SU-DHL-6 (cell line): Measurements from ENCODE around the gene OR1C1.

Experiments used
- H2AFZ ChIP-seq: fragments of 200-600 bp; sonication (generic); 2 replicates; pipeline ENCODE4 v1.6.1; 2014; ENCODE audit warnings: low read depth, mild to moderate bottlenecking, moderate library complexity, mixed read lengths, antibody characterized with exemption, low read length; ENCODE audit not compliant: severe bottlenecking
- H3F3A ChIP-seq: fragments of 200-600 bp; shearing (Covaris generic); 2 replicates; pipeline ENCODE4 v1.6.0; 2016; ENCODE audit warnings: antibody characterized with exemption, mild to moderate bottlenecking; ENCODE audit not compliant: insufficient read depth
- H3K27ac ChIP-seq: fragments of 200-600 bp; sonication (generic); 2 replicates; pipeline ENCODE4 v1.5.1; 2016; ENCODE audit warnings: low read depth, mild to moderate bottlenecking, low read length, moderate library complexity, mixed read lengths
- H3K27me3 ChIP-seq: fragments of 200-600 bp; sonication (generic), shearing (Covaris generic); 2 replicates; pipeline ENCODE4 v1.6.0; 2014; ENCODE audit warnings: mild to moderate bottlenecking, low read length
- H3K36me3 ChIP-seq: fragments of 200-600 bp; sonication (generic); 2 replicates; pipeline ENCODE4 v1.6.1; 2014; ENCODE audit warnings: mild to moderate bottlenecking, low read length, mixed read lengths
- H3K4me2 ChIP-seq: fragments of 300-600, 200-600 bp; shearing (Covaris generic), sonication (generic); 2 replicates; pipeline ENCODE4 v1.6.0; 2014; ENCODE audit warnings: low read length, low read depth, mild to moderate bottlenecking; ENCODE audit not compliant: poor library complexity, severe bottlenecking
- H3K4me3 ChIP-seq: fragments of 200-600 bp; sonication (generic); 2 replicates; pipeline ENCODE4 v1.5.1; 2014; ENCODE audit warnings: antibody characterized with exemption, low read length, mild to moderate bottlenecking, mixed read lengths; ENCODE audit not compliant: insufficient read depth, poor library complexity, severe bottlenecking
- H3K79me2 ChIP-seq: fragments of 200-600 bp; sonication (generic); 2 replicates; pipeline ENCODE4 v1.6.1; 2014; ENCODE audit warnings: mild to moderate bottlenecking, low read length, moderate library complexity; ENCODE audit not compliant: insufficient read depth
- H3K9ac ChIP-seq: fragments of 200-600 bp; sonication (generic); 2 replicates; pipeline ENCODE4 v1.7.0; 2014; ENCODE audit warnings: mild to moderate bottlenecking, low read length
- H3K9me2 ChIP-seq: fragments of 200-600 bp; sonication (generic); replicated peaks from 2 replicates; pipeline ENCODE4 v1.6.1; 2014; ENCODE audit warnings: low read length; ENCODE audit not compliant: insufficient read depth
- H3K9me3 ChIP-seq: fragments of 200-600 bp; sonication (generic); 2 replicates; pipeline ENCODE4 v1.6.1; 2014; ENCODE audit warnings: low read length, mixed read lengths; ENCODE audit not compliant: insufficient read depth
- H4K20me1 ChIP-seq: fragments of 200-600 bp; sonication (generic); 2 replicates; pipeline ENCODE4 v1.6.1; 2014; ENCODE audit warnings: low read depth, mild to moderate bottlenecking, antibody characterized with exemption, low read length, moderate library complexity, mixed read lengths
- CTCF ChIP-seq: fragments of 200-600 bp; sonication (generic); IDR thresholded peaks from one replicate; pipeline ENCODE4 v1.5.1; 2017; ENCODE audit warnings: antibody characterized with exemption, mild to moderate bottlenecking, low read length, moderate library complexity; ENCODE audit not compliant: insufficient read depth, poor library complexity, severe bottlenecking
- EZH2phosphoT487 ChIP-seq: fragments of 200-600 bp; sonication (generic), shearing (Covaris generic); conservative IDR thresholded peaks from 2 replicates; pipeline ENCODE4 v1.6.1; 2018; ENCODE audit warnings: mild to moderate bottlenecking, antibody characterized with exemption, low read length, moderate library complexity, mixed read lengths

Gene OR1C1

GRCh38 chr1:247749870-247750269, 10.5 kb downstream of the OR1C1 start:
- H4K20me1 ChIP-seq: no peaks in the 10 kb centered on the region
- H3K27ac ChIP-seq: no peak overlapping the region
- no peak overlapping the region for H2AFZ ChIP-seq
- H3F3A ChIP-seq: no peaks in the 10 kb centered on the region
- no peaks in the 10 kb centered on the region for H3K9me2 ChIP-seq
- no peak for TF ChIP-seq CTCF
- TF ChIP-seq EZH2phosphoT487: no peak
- H3K27me3 ChIP-seq: no peaks in the 10 kb centered on the region
- no peak overlapping the region for H3K4me2 ChIP-seq
- H3K9ac ChIP-seq: no peak overlapping the region
- no peak overlapping the region for H3K4me3 ChIP-seq
- no peaks in the 10 kb centered on the region for H3K79me2 ChIP-seq
- no peaks in the 10 kb centered on the region for H3K9me3 ChIP-seq
- no peaks in the 10 kb centered on the region for H3K36me3 ChIP-seq

GRCh38 chr1:247748041-247748440, 12.3 kb downstream of the OR1C1 start, which contains the start of gene OR14A2:
OR14A2 (minus strand) TSS chr1:247748141.
- Histone ChIP-seq H3K36me3 (no peaks in the 10 kb centered on the region), H3K79me2 (no peaks in the 10 kb centered on the region), H2AFZ (no peak within 1 kb of the TSS), H3K9me3 (no peaks in the 10 kb centered on the region), H3K9me2 (no peaks in the 10 kb centered on the region), H3K4me3 (no peak within 1 kb of the TSS), H3K4me2 (no peak within 1 kb of the TSS), H3K9ac (no peak within 1 kb of the TSS), H4K20me1 (no peaks in the 10 kb centered on the region), H3K27ac (no peak within 1 kb of the TSS), H3K27me3 (no peaks in the 10 kb centered on the region), H3F3A (no peaks in the 10 kb centered on the region)
- TF ChIP-seq EZH2phosphoT487 (no peak), CTCF (no peak)

GRCh38 chr1:247747616-247748015, 12.7 kb downstream of the OR1C1 start:
- H2AFZ ChIP-seq: no peak overlapping the region

More at GRCh38 chr1:247747616-247748015, 12.7 kb downstream of the OR1C1 start:
- H3K9ac ChIP-seq: no peak overlapping the region
- no peaks in the 10 kb centered on the region for H3K9me2 ChIP-seq
- TF ChIP-seq CTCF (no peak), EZH2phosphoT487 (no peak)
- no peak overlapping the region for H3K4me2 ChIP-seq
- H3F3A ChIP-seq: no peaks in the 10 kb centered on the region
- H3K9me3 ChIP-seq: no peaks in the 10 kb centered on the region
- H3K79me2 ChIP-seq: no peaks in the 10 kb centered on the region
- H3K27ac ChIP-seq: no peak overlapping the region
- H4K20me1 ChIP-seq: no peaks in the 10 kb centered on the region
- H3K27me3 ChIP-seq: no peaks in the 10 kb centered on the region
- H3K4me3 ChIP-seq: no peak overlapping the region
- H3K36me3 ChIP-seq: no peaks in the 10 kb centered on the region
